Left lobe of liver (tissue), 1 donor: ENCODE results near the gene HERC5. TPM values are rescaled to one million over a fixed set of nuclear protein-coding genes. Genes with fewer than 3 reads are reported as not detected.

Source experiments
- total RNA-seq: library from RNA; stranded (reverse); gene quantifications from one replicate; pipeline ENCODE4 v1.2.1, GENCODE V29; 2021
- donor health status: DM: no; HTN: yes; CAD: no.

Gene HERC5
- total RNA-seq, 1 donor from 2014 or later: 1.4 TPM

Other genes with a start within 250 kb of the HERC5 start
- 14.2 TPM for gene PPM1K, start 172.6 kb upstream of the HERC5 start, total RNA-seq
- gene HERC6, start 78.3 kb upstream of the HERC5 start, total RNA-seq: 3.0 TPM
- gene PYURF, start 66.7 kb downstream of the HERC5 start, total RNA-seq: 40.9 TPM
- 12.3 TPM for gene HERC3, start 135.4 kb downstream of the HERC5 start, total RNA-seq
- 1.2 TPM for gene NAP1L5, start 240.7 kb downstream of the HERC5 start, total RNA-seq